HUES48 (cell line): ENCODE results near the gene CDKL2.

Experiments used
- H3K27ac ChIP-seq: one replicate; pipeline ENCODE4 v1.7.0; 2013; ENCODE audit warnings: low read depth, low read length, inconsistent platforms
- H3K27me3 ChIP-seq: 2 replicates; pipeline ENCODE4 v1.6.1; 2013; ENCODE audit warnings: mild to moderate bottlenecking, low read length; ENCODE audit not compliant: control insufficient read depth, insufficient read depth
- H3K36me3 ChIP-seq: 2 replicates; pipeline ENCODE4 v1.6.1; 2013; ENCODE audit warnings: low read length; ENCODE audit not compliant: control insufficient read depth, insufficient read depth
- H3K4me1 ChIP-seq: 2 replicates; pipeline ENCODE4 v1.6.1; 2013; ENCODE audit warnings: mild to moderate bottlenecking, low read length; ENCODE audit not compliant: control insufficient read depth, insufficient read depth
- H3K4me3 ChIP-seq: 2 replicates; pipeline ENCODE4 v1.5.1; 2013; ENCODE audit warnings: mild to moderate bottlenecking, low read depth, low read length
- H3K9ac ChIP-seq: 2 replicates; pipeline ENCODE4 v1.6.1; 2013; ENCODE audit warnings: mild to moderate bottlenecking, low read depth, low read length, moderate library complexity
- H3K9me3 ChIP-seq: 2 replicates; pipeline ENCODE4 v1.6.1; 2013; ENCODE audit warnings: low read length; ENCODE audit not compliant: control insufficient read depth, insufficient read depth

CDKL2 gene

DNA sequence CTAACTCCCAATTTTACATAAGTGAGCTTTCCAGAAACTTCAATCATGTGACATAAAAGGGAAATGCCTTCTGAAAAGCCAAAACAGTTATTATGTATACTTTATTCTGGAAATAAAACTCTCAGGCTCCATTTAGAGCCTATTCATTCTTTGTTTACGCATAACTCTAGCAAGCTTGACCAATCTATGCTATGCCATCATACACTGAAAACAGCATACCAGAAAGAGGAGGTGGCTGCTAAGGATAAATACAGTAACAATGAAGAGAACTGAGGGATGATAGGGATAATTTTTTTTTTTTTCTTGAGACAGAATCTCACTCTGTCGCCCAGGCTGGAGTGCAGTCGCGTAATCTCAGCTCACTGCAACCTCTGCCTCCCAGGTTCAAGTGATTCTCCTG is 24.4 kb downstream of the CDKL2 start:
- Histone ChIP-seq H3K4me3 (no peak overlapping the region), H3K9ac (no peak overlapping the region), H3K9me3 (no peaks in the 10 kb centered on the region), H3K27me3 (no peaks in the 10 kb centered on the region), H3K27ac (no peak overlapping the region), H3K4me1 (no peaks in the 10 kb centered on the region), H3K36me3 (no peaks in the 10 kb centered on the region)

DNA sequence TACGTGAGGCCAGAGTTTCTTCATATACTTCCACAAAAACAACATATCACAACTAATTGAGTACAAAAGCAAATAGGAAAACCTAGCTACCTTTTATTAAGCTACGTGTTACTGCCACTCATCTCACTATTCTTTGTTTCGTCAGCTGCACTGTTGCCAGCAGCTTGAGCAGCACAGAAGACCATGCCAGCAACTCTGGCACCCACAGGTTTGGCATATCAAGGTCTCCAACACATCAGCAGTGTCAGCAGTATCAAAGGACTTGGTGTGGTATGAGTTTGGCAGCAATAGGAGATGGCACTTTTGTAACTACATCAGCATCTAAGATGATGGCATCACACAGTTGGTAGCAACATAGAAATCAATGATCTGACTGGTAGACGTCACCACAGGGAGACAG is 30.7 kb downstream of the CDKL2 start:
- H3K4me1 ChIP-seq = peaks cover 8% of the 10 kb centered on the region; the same call in 1 of the 2 replicates
- no peaks in the 10 kb centered on the region for H3K36me3 ChIP-seq
- no peak overlapping the region for H3K4me3 ChIP-seq

DNA sequence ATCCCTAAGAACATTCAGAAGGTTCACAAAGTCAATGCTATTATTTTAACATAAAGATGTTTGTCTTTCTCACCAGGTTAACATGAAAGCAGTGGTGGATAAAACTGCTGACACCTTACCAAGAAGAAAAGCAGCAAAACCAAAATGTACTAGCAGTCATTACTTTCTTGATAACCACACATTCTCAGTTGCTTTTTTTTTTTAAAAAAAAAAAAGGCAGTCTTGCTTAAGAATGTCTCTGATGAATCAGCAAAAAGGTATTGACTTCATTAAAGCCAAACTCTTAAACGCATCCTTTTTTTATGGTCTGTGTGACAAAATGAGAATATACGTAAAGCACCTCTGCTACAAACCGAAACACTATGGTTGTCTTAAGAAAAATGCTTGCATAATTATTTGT is 31.9 kb downstream of the CDKL2 start:
- H3K4me3 ChIP-seq = no peak overlapping the region
- H3K9me3 ChIP-seq = no peaks in the 10 kb centered on the region
- no peak overlapping the region for H3K9ac ChIP-seq
- H3K27me3 ChIP-seq = no peaks in the 10 kb centered on the region
- peaks cover 8% of the 10 kb centered on the region; the same call in 1 of the 2 replicates for H3K4me1 ChIP-seq
- H3K36me3 ChIP-seq = no peaks in the 10 kb centered on the region
- H3K27ac ChIP-seq = no peak overlapping the region

More for the DNA sequence above, 30.7 kb downstream of the CDKL2 start:
- no peak overlapping the region for H3K27ac ChIP-seq
- no peaks in the 10 kb centered on the region for H3K9me3 ChIP-seq
- H3K9ac ChIP-seq = no peak overlapping the region
- H3K27me3 ChIP-seq = no peaks in the 10 kb centered on the region

DNA sequence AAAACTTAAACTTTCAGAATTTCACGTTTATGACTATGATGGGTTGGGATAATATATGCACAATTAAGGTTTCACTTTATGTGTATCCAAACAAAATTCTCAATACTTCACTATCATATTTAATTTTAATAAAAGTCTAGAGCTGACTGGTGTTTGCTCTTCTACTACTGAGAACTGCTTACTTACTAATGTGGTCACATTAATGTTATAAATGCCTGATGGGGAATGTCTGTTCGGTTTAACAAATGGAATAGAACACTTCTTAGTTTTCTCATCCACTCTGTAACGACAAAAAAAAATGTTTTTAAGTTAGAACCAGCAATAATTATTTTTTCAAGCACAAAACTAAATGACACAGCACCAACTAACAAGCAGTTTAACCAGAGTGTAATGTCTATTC is 34.3 kb downstream of the CDKL2 start:
- Histone ChIP-seq H3K9me3 (no peaks in the 10 kb centered on the region), H3K9ac (no peak overlapping the region), H3K4me1 (peaks cover 8% of the 10 kb centered on the region; the same call in 1 of the 2 replicates), H3K27me3 (no peaks in the 10 kb centered on the region), H3K36me3 (no peaks in the 10 kb centered on the region), H3K4me3 (no peak overlapping the region), H3K27ac (no peak overlapping the region)

DNA sequence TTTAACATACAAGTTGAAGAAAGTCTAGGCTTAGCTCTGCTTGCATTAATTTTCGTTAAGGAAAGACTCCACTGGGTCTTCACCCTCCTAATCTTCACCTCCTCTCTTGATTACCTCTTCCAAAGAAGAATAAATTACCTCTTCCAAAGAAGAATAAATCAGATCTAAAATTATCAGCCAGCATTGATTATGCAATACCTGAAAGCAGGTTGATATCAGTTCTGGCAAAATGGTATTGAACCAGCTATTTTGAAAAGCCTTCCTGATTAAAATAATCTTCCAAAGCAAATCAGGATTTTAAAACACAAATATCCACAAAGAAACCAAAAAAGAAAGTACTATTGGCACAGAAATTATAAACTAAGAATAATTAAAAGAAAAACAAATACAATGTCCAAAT is 36.9 kb downstream of the CDKL2 start:
- Histone ChIP-seq H3K27ac (no peak overlapping the region), H3K4me1 (peaks cover 3% of the 10 kb centered on the region; the same call in 1 of the 2 replicates), H3K4me3 (no peak overlapping the region), H3K36me3 (no peaks in the 10 kb centered on the region), H3K9me3 (no peaks in the 10 kb centered on the region), H3K27me3 (no peaks in the 10 kb centered on the region), H3K9ac (no peak overlapping the region)

- H3K27ac ChIP-seq = no peak overlapping the region
- H3K9me3 ChIP-seq = no peaks in the 10 kb centered on the region
- H3K4me1 ChIP-seq = no peaks in the 10 kb centered on the region
- H3K36me3 ChIP-seq = no peaks in the 10 kb centered on the region
- no peak overlapping the region for H3K9ac ChIP-seq
- H3K4me3 ChIP-seq = no peak overlapping the region
- H3K27me3 ChIP-seq = no peaks in the 10 kb centered on the region
Observed at GRCh38 chr4:75584067-75584466, 46.3 kb downstream of the CDKL2 start.

GRCh38 chr4:75567725-75568124 is 62.6 kb downstream of the CDKL2 start:
- Histone ChIP-seq H3K36me3 (no peaks in the 10 kb centered on the region), H3K4me3 (no peak overlapping the region), H3K9ac (no peak overlapping the region), H3K4me1 (no peaks in the 10 kb centered on the region), H3K9me3 (no peaks in the 10 kb centered on the region), H3K27ac (no peak overlapping the region), H3K27me3 (peaks cover 9% of the 10 kb centered on the region)

DNA sequence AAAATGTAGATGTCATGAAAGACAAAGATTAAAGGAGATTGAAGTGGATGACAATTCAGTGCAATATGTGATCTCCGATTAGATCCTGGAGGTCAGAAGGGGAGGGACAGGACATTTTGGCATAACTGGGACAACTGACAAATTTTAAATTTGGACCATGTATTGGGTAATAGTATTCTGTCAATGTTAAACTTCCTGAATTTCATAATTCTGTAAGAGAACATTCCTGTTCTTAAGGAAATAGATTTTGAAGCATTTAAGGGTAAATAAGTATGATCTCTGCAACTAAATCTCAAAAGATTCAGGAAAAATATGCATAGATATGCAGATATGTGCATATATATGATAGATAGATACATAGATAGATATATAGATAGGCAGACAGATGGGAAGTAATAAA is 63.4 kb downstream of the CDKL2 start:
- Histone ChIP-seq H3K27me3 (0 out of 2 replicates have a peak, but pooled peaks cover under 1% of the 10 kb centered on the region), H3K4me3 (no peak overlapping the region), H3K9ac (no peak overlapping the region), H3K36me3 (no peaks in the 10 kb centered on the region), H3K4me1 (no peaks in the 10 kb centered on the region), H3K9me3 (no peaks in the 10 kb centered on the region), H3K27ac (no peak overlapping the region)

GRCh38 chr4:75565481-75565880 is 64.8 kb downstream of the CDKL2 start:
- no peaks in the 10 kb centered on the region for H3K9me3 ChIP-seq
- H3K4me3 ChIP-seq = no peak overlapping the region
- no peaks in the 10 kb centered on the region for H3K27me3 ChIP-seq
- no peaks in the 10 kb centered on the region for H3K4me1 ChIP-seq
- H3K36me3 ChIP-seq = no peaks in the 10 kb centered on the region
- H3K27ac ChIP-seq = no peak overlapping the region
- H3K9ac ChIP-seq = no peak overlapping the region

- Histone ChIP-seq H3K9me3 (no peaks in the 10 kb centered on the region), H3K36me3 (no peaks in the 10 kb centered on the region), H3K27ac (no peak overlapping the region), H3K4me1 (no peaks in the 10 kb centered on the region), H3K9ac (no peak overlapping the region), H3K4me3 (no peak overlapping the region), H3K27me3 (no peaks in the 10 kb centered on the region)
Observed at GRCh38 chr4:75564023-75564422, 66.3 kb downstream of the CDKL2 start.

GRCh38 chr4:75561789-75562188 is 68.5 kb downstream of the CDKL2 start:
- Histone ChIP-seq H3K36me3 (no peaks in the 10 kb centered on the region), H3K9ac (no peak overlapping the region), H3K27ac (no peak overlapping the region), H3K4me3 (no peak overlapping the region), H3K27me3 (no peaks in the 10 kb centered on the region), H3K4me1 (no peaks in the 10 kb centered on the region), H3K9me3 (no peaks in the 10 kb centered on the region)

- Histone ChIP-seq H3K4me1 (peaks cover 5% of the 10 kb centered on the region; the same call in 1 of the 2 replicates), H3K4me3 (no peak overlapping the region), H3K27me3 (no peaks in the 10 kb centered on the region), H3K36me3 (no peaks in the 10 kb centered on the region), H3K27ac (no peak overlapping the region), H3K9ac (no peak overlapping the region), H3K9me3 (no peaks in the 10 kb centered on the region)
Observed at GRCh38 chr4:75557696-75558095, 72.6 kb downstream of the CDKL2 start.
